Choroid plexus epithelial cell (primary cell): ENCODE results near the gene GLYATL2.

ENCODE experiments used
- DNase-seq: peaks from one replicate; pipeline ENCODE4 v3.0.0-alpha.2; 2010; ENCODE audit warnings: low read depth
- H3K4me3 ChIP-seq: 2 replicates; pipeline ENCODE4 v1.5.1; 2011; ENCODE audit warnings: low read depth, mild to moderate bottlenecking, control low read depth, low read length, moderate library complexity
- TF ChIP-seq, protein P1 (sequence below): conservative IDR thresholded peaks from 2 replicates; pipeline ENCODE4 v1.5.1; 2011; ENCODE audit warnings: low read depth, mild to moderate bottlenecking, control low read depth, inconsistent platforms, low read length, moderate library complexity

Gene GLYATL2

GRCh38 chr11:58832056-58832645 lies 12.4 kb downstream of the GLYATL2 start:
- no peak overlapping the region for H3K4me3 ChIP-seq
- no peak for DNase-seq
- TF ChIP-seq, protein P1, sequence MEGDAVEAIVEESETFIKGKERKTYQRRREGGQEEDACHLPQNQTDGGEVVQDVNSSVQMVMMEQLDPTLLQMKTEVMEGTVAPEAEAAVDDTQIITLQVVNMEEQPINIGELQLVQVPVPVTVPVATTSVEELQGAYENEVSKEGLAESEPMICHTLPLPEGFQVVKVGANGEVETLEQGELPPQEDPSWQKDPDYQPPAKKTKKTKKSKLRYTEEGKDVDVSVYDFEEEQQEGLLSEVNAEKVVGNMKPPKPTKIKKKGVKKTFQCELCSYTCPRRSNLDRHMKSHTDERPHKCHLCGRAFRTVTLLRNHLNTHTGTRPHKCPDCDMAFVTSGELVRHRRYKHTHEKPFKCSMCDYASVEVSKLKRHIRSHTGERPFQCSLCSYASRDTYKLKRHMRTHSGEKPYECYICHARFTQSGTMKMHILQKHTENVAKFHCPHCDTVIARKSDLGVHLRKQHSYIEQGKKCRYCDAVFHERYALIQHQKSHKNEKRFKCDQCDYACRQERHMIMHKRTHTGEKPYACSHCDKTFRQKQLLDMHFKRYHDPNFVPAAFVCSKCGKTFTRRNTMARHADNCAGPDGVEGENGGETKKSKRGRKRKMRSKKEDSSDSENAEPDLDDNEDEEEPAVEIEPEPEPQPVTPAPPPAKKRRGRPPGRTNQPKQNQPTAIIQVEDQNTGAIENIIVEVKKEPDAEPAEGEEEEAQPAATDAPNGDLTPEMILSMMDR = no peak

- TF ChIP-seq, protein P1 = no peak
- no peak overlapping the region for H3K4me3 ChIP-seq
- DNase-seq = no peak
These were observed 13.7 kb downstream of the GLYATL2 start for GRCh38 chr11:58830673-58831301.

GRCh38 chr11:58829786-58830185 lies 14.7 kb downstream of the GLYATL2 start:
- H3K4me3 ChIP-seq = no peak overlapping the region
- DNase-seq = peak; percentile 16
- TF ChIP-seq, protein P1 = no peak

DNA sequence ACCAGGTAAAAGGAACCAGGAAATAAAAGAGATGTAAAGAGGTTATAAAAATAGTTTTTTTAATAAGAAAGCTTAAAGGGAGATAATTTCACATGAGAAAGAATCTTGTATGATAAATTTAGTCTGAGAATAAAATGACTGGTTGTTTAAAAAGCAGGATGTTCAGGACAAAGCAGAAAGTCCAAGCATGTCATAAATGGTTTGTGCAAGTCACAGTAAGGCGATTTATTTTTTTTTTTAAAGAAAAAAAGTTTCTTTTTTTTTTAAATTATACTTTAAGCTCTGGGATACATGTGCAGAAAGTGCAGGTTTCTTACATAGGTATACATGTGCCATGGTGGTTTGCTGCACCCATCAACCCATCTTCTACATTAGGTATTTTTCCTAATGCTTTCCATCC lies 30.8 kb downstream of the GLYATL2 start:
- no peak overlapping the region for H3K4me3 ChIP-seq
- TF ChIP-seq, protein P1 = no peak
- no peak for DNase-seq

GRCh38 chr11:58811499-58811898 lies 33.0 kb downstream of the GLYATL2 start:
- no peak overlapping the region for H3K4me3 ChIP-seq
- no peak for DNase-seq
- TF ChIP-seq, protein P1 = no peak

- H3K4me3 ChIP-seq = no peak overlapping the region
- TF ChIP-seq, protein P1 = no peak
These were observed 37.2 kb downstream of the GLYATL2 start for GRCh38 chr11:58807343-58807742.

GRCh38 chr11:58805065-58805464 lies 39.4 kb downstream of the GLYATL2 start:
- TF ChIP-seq, protein P1 = no peak
- no peak for DNase-seq
- H3K4me3 ChIP-seq = no peak overlapping the region

More at GRCh38 chr11:58807343-58807742, 37.2 kb downstream of the GLYATL2 start:
- DNase-seq = no peak
